Measurements from ENCODE around the gene MCMBP. TPM values are rescaled to one million over a fixed set of nuclear protein-coding genes. Genes with fewer than 3 reads are reported as not detected.

The MCMBP gene, protein sequence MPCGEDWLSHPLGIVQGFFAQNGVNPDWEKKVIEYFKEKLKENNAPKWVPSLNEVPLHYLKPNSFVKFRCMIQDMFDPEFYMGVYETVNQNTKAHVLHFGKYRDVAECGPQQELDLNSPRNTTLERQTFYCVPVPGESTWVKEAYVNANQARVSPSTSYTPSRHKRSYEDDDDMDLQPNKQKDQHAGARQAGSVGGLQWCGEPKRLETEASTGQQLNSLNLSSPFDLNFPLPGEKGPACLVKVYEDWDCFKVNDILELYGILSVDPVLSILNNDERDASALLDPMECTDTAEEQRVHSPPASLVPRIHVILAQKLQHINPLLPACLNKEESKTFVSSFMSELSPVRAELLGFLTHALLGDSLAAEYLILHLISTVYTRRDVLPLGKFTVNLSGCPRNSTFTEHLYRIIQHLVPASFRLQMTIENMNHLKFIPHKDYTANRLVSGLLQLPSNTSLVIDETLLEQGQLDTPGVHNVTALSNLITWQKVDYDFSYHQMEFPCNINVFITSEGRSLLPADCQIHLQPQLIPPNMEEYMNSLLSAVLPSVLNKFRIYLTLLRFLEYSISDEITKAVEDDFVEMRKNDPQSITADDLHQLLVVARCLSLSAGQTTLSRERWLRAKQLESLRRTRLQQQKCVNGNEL
- polyA plus RNA-seq (2011; rRNA removed): 41.6 and 73.0 TPM in 2 replicates
- 28.2 and 39.6 TPM in 2 replicates for polyA minus RNA-seq (2011; rRNA and poly(A)+ RNA removed)

DNA sequence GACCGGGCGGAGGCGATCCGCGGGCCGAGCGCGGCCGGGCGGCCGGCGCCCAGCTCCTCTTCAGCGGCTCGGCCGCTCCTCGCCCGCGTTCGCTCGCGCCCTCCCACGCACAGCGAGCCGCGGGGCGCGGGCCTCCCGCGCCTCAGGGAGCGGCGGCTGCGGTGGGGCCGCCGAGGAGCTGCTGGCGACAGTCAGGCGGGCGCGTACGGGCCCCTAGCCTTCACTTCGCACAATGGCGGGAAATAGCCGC is at the start of gene MCMBP:
Gene MCMBP, minus strand, starts transcription at position 234 of the 250 bp plus-strand sequence. CDS start 259 bp downstream, outside the sequence.
- POLR2A ChIA-PET: interaction anchor here (0.7 to 1.6 kb wide), 2 partner anchors 13 to 20 kb away, joined by 3 to 7 read pairs; partner anchors contain the start of gene SEC23IP

DNA sequence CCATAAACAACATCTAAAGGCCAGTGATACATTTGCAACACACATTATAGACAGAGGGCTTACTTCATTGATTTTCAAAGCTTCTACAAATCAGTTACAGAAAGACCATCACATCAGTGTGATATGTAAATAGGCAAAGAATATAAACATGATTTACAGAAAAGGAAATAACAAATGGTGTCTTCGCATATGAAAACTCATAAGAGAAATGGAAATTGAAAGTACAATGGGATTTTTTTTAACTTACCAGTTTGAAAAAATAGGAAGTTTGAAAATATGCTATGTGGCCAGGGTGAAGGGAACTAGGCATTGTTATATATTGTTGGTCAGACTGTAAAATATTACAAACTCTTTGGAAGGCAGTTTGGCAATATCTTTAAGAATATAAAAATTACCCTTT is 47.2 kb upstream of the MCMBP start:
- POLR2A ChIA-PET: no interaction called here
- no peaks in the 10 kb centered on the region for H3K27me3 ChIP-seq (ENCODE audit: control insufficient read depth, insufficient read depth, low read length)
- H3K36me3 ChIP-seq (ENCODE audit: control insufficient read depth, insufficient read depth, low read length): peaks cover 12% of the 10 kb centered on the region
- TF ChIP-seq, protein P1, sequence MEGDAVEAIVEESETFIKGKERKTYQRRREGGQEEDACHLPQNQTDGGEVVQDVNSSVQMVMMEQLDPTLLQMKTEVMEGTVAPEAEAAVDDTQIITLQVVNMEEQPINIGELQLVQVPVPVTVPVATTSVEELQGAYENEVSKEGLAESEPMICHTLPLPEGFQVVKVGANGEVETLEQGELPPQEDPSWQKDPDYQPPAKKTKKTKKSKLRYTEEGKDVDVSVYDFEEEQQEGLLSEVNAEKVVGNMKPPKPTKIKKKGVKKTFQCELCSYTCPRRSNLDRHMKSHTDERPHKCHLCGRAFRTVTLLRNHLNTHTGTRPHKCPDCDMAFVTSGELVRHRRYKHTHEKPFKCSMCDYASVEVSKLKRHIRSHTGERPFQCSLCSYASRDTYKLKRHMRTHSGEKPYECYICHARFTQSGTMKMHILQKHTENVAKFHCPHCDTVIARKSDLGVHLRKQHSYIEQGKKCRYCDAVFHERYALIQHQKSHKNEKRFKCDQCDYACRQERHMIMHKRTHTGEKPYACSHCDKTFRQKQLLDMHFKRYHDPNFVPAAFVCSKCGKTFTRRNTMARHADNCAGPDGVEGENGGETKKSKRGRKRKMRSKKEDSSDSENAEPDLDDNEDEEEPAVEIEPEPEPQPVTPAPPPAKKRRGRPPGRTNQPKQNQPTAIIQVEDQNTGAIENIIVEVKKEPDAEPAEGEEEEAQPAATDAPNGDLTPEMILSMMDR (IDR thresholded peaks at IDR 0.05; ENCODE audit: insufficient read depth, low read depth, low read length): no peak
- no peak for DNase-seq (ENCODE audit: low read depth)
- CTCF ChIA-PET: interaction anchor here (1.8 to 2.5 kb wide), 2 partner anchors 13 to 169 kb away, joined by 3 to 13 read pairs; no protein-coding TSS in a partner anchor
- H3K4me3 ChIP-seq (ENCODE audit: low read depth, low read length): no peak overlapping the region

More for the DNA sequence above, at the start of gene MCMBP:
- no peaks in the 10 kb centered on the region for H3K27me3 ChIP-seq (ENCODE audit: control insufficient read depth, insufficient read depth, low read length)
- H3K36me3 ChIP-seq (ENCODE audit: control insufficient read depth, insufficient read depth, low read length): no peaks in the 10 kb centered on the region
- H3K4me3 ChIP-seq (ENCODE audit: low read depth, low read length): peak within 1 kb of the TSS; percentile 85
- CTCF ChIA-PET: interaction anchor here (0.6 to 2.9 kb wide), 2 partner anchors 122 to 467 kb away, joined by 4 to 14 read pairs; no protein-coding TSS in a partner anchor
- no peak for DNase-seq (ENCODE audit: low read depth)
- TF ChIP-seq, protein P1 (IDR thresholded peaks at IDR 0.05; ENCODE audit: insufficient read depth, low read depth, low read length): no peak

DNA sequence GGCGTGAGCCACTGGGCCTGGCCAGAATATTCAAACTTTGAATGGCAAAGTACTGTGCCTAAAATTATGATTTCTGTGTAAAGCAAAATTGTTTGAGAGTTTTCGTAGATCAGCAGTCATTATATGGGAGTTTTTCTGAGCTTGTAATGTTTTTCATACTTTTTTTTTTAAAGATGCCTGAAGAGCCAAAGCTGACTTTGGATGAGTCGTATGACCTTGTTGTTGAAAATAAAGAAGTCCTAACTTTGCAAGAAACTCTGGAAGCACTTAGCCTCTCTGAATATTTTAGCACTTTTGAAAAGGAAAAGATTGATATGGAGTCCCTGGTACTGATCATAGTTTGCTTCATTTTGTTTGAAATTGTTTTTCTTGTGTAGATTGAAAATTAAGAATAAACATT is 46.6 kb upstream of the MCMBP start:
- POLR2A ChIA-PET: no interaction called here
- no peaks in the 10 kb centered on the region for H3K27me3 ChIP-seq (ENCODE audit: control insufficient read depth, insufficient read depth, low read length)
- peaks cover 12% of the 10 kb centered on the region for H3K36me3 ChIP-seq (ENCODE audit: control insufficient read depth, insufficient read depth, low read length)
- TF ChIP-seq, protein P1 (IDR thresholded peaks at IDR 0.05; ENCODE audit: insufficient read depth, low read depth, low read length): no peak
- CTCF ChIA-PET: interaction anchor here (0.6 to 2.5 kb wide), 3 partner anchors 13 to 168 kb away, joined by 3 to 13 read pairs (median 3); no protein-coding TSS in a partner anchor
- no peak for DNase-seq (ENCODE audit: low read depth)
- no peak overlapping the region for H3K4me3 ChIP-seq (ENCODE audit: low read depth, low read length)

DNA sequence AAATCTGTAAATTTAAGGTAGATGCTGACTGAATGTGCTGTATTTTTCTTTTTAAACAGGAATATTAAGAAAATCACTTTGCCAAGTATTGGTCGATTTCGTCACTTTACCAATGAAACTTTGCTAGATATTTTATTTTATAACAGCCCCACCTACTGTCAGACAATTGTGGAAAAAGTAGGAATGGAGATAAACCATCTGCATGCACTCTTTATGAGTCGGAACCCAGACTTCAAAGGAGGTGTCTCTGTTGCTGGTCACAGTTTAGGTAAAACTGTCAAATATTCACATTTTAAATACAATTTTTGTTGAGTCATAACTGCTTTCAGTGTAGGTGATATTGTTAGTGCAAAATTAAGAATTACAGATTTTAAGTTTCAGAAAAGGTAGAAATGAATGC is 45.1 kb upstream of the MCMBP start:
- H3K27me3 ChIP-seq (ENCODE audit: control insufficient read depth, insufficient read depth, low read length): no peaks in the 10 kb centered on the region
- H3K4me3 ChIP-seq (ENCODE audit: low read depth, low read length): no peak overlapping the region
- ChIA-PET CTCF (interaction anchor here (1.3 kb wide), 1 partner anchor 231 kb away, joined by 7 read pairs; no protein-coding TSS in a partner anchor), POLR2A (no interaction called here)
- no peak for DNase-seq (ENCODE audit: low read depth)
- TF ChIP-seq, protein P1 (IDR thresholded peaks at IDR 0.05; ENCODE audit: insufficient read depth, low read depth, low read length): no peak
- H3K36me3 ChIP-seq (ENCODE audit: control insufficient read depth, insufficient read depth, low read length): peaks cover 12% of the 10 kb centered on the region

DNA sequence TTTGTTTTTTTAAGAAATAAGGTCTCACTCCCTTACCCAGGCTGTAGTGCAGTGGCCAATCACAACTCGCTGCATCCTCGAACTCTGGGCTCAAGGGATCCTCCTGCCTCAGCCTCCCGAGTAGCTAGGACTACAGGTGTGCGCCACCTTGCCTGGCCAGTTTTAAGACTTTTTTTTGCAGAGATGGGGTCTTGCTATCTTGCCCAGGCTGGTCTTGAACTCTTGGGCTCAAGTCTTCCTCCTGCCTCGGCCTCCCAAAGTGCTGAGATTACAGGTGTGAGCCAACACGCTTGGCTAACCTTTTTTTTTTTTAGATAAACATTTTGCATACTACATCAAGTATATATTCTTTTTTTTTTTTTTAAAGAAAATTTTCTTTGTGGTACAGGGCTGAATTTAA is 38.0 kb upstream of the MCMBP start:
- CTCF ChIA-PET: no interaction called here
- TF ChIP-seq, protein P1 (IDR thresholded peaks at IDR 0.05; ENCODE audit: insufficient read depth, low read depth, low read length): no peak
- Histone ChIP-seq H3K36me3 (ENCODE audit: control insufficient read depth, insufficient read depth, low read length) (peaks cover 4% of the 10 kb centered on the region; the same call in 1 of the 2 replicates), H3K4me3 (ENCODE audit: low read depth, low read length) (no peak overlapping the region), H3K27me3 (ENCODE audit: control insufficient read depth, insufficient read depth, low read length) (no peaks in the 10 kb centered on the region)
- no peak for DNase-seq (ENCODE audit: low read depth)
- POLR2A ChIA-PET: no interaction called here

Data from BJ (cell line).